Dedifferentiated amniotic fluid mesenchymal stem cell (primary cell): Measurements from ENCODE around the gene AP2B1.

Experiments
- DNase-seq: peaks from one replicate; pipeline ENCODE4 v3.0.0-alpha.2; 2016; ENCODE audit errors: extremely low spot score

The AP2B1 gene

DNA sequence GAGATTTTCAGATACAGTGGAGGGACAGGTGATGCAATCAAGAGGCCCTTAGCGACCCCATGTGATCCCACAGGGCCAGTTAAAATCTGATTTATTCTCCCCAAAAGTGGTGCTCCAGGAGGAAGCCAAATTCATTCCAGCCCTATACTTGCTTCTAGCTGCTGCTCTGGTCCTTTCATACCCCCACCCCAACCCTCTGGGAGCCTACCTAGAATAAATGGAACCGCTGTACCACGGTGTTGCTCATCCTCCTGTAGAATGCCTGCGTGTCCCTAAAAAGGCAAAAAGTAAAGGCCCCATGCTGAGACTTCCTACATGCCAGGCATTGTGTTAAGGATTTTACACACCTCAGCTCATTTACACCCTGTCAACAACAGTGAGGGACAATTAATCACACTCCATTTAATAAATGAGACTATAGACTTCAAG lies 142.3 kb downstream of the AP2B1 start:
- no peak for DNase-seq

DNA sequence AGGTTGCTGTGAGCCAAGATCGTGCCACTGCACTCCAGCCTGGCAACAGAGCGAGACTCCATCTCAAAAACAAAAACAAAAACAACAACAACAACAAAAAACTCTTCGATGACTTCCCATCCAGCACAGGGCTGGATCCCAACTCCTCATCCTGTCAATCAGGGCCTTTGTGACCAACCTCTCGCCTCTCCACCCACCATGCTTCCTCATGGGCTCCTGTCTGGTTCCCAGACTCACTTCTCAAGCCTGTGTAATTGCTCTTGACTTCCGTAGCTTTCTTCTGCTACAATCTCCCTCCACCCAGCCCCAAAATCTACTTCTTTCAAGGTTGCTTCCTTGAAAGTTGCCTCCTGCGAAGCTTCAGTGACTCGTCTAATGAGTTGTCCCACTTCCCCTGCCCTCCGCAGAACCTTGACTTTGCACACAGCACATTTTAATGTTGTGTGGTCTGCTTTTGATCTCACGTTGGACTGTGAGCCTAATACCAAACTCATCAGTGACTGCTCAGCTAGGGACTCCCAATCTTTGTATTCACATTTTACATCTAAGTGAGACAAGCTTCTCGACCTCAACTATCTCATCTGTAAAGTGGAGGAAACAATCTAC lies 143.4 kb downstream of the AP2B1 start:
- no peak for DNase-seq

DNA sequence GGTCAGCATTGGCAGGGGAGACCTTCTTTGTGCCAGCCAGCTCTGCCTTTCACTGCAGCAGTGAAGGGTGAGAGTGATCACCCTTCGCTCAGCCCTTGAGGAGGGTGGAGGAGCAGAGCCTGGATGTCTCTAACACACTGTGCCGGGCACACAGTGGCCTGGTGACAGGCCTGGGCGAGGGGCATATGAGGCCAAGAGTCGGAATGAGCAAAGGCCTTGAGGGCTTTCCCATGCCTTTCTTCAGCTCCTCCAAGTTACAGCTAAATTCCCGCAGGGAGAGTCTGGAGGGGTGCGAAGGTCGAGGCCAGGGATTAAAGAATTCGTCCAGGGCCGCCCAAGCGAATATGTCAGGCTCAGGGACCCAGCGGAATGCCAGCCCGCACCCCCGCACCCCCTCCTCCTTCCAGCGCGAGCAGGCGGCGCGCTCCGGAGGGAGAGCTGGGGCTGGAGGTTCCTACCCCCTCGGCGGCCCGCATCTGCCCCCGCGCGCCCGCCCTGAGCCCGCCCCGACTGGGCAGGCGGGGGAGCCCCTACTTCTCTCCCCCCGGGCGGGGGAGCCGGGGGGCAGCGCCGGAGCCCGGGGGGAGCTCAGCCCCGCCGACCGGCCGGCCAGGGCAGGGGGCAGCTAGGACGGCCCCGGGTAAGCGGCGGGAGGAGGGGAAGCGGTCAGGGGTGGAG lies 144.3 kb downstream of the AP2B1 start, which contains the start of gene RASL10B:
Gene RASL10B (plus strand): TSS at position 401 of the 678 bp plus-strand sequence. CDS start 3,546 bp downstream, outside the sequence.
- DNase-seq, result no peak

DNA sequence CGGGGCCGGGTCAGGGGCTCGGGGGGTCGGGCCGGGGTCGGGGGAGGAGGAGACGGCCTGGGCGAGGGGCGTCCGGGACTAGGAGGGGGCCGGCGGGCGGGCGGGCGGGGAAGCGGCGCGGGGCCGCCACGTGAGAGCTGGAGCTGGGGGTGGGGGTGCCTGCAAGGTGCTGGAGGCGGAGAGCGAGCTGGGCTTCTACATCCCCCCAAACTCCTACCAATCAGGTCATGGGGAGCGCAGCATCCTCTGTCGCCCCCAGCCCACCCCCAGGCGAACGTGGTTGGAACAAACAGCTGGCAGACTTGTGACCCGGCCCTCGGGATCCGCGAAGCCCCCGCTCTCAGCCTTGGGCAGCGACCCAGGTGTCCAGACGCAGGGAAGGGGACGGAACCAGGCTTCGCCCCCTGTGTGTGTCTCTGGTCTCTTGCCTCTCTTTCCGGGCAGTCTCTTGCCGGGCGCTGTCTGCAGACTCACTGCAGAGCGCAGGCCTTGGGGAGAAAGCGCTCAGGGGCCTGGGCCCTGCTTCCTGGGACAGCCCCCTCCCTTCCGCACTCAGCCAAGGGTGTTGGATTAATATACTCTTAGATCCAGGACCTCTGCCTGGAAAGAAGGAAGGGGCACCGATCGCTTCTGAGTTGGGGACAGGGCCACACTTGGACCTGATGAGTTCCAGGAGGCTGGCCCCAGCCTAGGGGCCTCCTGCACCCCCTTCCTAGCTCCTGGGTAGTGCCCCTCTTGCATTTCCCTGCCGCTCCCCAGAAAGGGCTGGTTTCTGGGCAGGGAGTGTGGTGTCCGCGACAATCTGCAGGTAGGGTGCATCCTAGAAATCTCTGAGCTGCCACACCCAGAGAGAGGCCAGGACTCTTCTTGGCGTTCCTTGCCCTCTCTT lies 145.0 kb downstream of the AP2B1 start:
- DNase-seq, result no peak

DNA sequence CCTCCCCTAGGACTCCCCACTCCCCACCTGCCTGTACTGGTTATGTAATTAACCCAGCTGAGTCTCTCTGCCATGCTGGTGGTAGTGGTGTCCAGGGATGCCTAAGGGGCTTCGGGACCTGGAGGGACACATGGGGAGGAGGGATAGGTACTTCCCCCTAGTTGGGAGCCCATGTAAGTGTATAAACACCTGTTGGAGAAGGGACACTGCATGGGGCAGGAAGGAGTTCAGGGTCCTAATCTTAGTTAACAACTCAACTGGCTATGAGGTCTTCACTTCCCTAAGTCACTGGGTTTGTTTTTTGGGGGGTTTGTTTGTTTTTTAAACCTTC lies 145.6 kb downstream of the AP2B1 start:
- DNase-seq, result no peak

DNA sequence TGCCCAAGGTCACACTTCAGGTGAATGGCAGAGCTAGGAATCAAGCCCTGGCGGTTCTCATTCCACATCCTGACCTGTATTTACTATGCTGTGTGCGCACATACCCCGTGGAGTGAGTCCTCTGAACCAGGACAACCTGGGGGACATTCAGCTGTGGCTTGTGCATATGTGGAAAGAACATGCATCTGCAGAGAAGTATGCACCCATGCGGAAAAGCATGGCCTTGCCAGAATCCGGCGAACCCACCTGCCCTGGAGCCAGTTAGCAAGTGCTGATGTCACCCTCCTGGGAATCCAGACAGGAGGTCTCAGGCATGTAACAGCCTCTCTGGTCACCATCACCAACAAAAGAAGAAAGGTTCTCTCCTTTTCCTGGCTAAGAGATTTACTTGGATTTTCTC lies 146.2 kb downstream of the AP2B1 start:
- no peak for DNase-seq

DNA sequence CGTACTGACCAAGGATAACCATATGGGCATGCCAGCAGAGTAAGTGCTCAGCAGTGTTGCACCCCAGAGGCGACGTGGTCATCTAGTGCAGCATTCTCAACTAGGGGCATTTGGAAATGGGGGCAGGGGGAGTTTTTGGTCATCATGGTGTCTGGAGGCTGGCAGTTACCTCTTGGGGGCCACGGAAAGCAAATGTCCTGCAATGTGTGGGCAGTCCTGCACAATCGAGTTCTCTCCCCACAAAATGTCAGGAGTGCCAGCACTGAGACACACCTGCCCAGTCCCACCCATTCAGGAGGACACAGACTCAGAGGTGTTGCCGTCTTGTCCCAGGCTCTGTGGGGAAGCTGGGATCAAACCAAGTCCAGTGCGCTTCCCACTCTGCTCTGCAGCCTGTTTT lies 147.3 kb downstream of the AP2B1 start:
- no peak for DNase-seq

DNA sequence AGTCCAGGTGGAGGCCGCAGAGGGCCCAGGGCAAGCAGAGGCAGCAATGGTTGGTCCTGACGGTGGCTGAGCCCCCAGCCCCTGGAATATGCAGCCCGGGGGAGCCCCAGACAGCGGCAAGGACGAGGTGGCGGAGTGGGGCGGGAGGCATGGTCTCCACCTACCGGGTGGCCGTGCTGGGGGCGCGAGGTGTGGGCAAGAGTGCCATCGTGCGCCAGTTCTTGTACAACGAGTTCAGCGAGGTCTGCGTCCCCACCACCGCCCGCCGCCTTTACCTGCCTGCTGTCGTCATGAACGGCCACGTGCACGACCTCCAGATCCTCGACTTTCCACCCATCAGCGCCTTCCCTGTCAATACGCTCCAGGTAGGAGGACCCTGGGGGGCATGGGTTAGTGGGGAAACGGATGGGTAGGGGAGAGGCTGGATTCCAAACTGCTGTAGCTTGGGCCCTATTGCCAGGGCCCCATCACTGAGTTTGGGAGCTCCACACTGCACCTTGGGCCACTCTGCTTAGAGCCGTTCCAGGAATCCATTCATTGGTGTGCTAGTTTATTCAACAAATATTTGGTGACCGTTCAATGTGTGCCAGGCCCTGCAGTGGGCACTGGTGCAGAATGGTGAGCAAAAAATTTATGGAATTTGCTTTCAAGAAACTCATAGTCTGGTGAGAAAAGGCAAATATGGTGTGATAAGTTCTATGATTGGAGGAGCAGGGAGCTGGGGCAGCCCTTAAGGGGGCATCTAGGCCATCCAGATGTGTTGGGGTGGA lies 148.1 kb downstream of the AP2B1 start:
- no peak for DNase-seq

DNA sequence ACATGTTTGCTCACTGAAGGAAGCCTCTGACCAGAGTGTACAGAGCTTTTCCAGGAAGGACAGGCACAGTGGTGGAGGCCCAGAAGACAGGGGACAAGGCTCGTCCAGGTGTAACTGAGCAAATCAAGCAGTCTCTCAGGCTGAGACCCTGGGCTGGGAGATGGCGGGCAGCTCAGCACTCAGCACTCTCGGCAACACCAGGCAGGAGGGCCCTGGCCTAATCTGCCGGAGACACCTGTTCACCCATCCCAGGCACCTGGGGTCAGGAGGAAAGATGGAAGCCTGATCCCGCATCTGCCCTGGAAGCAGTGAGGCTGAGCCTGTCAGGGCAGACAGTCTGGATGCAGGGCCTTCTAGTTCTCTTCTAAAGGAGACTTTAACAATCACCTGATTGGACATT lies 149.1 kb downstream of the AP2B1 start:
- no peak for DNase-seq

DNA sequence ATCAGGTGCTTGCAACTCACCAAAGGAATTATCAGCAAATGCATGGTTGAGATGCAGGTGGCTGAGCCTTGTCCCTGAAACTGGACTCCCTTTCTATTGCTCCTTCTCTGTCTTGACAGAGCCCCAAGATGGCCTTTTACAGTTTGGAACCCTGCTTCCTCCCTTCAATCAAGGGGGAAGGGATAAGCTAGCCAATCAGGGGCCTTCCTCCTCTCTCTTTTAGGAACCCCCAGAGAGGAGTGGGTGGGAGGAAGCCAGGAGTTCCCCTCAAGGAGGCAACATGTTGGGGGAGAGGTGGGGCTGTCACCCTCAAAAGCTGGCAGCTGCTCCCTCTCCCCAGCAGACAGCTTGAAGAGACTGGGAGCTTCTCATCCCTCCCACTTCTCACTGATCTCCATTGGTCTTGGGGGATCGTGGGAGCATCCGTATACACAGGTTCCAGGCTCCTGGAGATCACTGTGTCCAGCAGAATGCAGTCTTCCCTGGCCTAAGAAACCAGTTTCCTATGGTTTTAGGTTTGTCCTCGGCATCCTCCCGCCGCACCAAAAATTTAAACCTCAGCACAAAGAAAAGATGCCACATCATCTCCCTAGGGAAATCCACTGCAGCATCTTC lies 151.5 kb downstream of the AP2B1 start:
- DNase-seq, result no peak

DNA sequence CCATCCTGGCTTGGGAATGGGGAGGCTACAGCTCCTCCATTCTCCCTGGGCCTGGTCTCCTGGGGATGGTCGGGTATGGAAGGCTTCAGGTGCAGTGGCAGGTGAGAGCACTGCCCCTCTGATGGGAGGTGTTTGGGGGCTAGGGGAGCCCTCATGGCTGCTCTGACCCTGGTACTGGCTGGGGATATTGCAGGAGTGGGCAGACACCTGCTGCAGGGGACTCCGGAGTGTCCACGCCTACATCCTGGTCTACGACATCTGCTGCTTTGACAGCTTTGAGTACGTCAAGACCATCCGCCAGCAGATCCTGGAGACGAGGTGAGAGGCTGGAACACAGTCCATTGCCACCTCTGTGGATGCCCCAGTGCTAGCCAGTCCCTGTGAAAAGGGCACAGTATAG lies 153.1 kb downstream of the AP2B1 start:
- no peak for DNase-seq

DNA sequence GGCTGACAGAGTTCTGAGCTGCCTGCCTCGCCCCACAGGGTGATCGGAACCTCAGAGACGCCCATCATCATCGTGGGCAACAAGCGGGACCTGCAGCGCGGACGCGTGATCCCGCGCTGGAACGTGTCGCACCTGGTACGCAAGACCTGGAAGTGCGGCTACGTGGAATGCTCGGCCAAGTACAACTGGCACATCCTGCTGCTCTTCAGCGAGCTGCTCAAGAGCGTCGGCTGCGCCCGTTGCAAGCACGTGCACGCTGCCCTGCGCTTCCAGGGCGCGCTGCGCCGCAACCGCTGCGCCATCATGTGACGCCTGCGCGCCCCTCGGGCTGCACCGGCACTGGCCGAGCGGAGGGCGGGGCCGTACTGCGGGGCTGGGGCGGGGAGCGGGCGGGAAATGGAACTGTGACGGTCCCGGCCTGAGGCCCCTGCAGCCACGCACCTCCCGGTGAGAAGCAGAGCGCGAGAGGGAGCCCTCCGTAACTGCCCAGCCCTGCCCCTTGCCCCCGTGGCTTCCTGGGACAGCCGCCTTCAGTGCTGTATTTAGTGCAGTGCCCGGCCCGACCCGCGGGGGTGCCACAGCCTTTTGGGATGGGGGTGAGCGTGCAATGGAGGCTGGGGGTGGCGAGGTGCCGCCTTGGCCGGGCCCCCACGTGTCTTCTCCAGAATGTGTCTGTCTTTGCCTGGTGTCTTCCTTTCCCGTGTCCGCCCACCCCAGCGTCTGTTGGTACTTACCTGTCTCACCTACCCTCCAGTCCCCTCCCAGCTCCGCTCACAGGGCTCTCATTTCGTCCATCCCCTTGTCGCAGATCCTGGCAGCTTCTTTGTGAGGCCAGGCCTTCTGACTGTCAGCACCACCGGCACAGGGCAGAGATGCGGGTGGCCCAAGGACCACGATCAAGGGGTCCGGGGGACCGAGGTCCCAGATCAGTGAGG lies 154.1 kb downstream of the AP2B1 start:
- no peak for DNase-seq

DNA sequence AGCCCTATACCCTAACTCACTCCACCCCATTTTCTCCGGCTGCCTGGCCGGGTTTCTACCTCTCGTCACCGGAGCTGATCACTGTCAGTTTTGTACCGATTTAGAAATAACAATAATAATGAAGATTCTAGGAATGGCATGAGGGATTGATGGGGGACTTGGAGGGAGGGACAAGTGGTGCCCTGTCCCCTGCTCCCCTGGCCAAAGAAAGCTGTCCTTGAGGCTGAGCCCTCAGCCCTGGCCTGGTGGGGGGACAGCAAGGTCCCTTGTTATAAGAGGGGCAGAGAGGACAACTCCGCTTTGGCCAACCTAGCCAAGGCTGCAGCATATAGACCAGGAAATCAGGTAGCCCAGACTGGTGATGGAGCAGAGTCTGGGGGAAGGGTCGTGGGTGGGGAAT lies 155.4 kb downstream of the AP2B1 start:
- no peak for DNase-seq

DNA sequence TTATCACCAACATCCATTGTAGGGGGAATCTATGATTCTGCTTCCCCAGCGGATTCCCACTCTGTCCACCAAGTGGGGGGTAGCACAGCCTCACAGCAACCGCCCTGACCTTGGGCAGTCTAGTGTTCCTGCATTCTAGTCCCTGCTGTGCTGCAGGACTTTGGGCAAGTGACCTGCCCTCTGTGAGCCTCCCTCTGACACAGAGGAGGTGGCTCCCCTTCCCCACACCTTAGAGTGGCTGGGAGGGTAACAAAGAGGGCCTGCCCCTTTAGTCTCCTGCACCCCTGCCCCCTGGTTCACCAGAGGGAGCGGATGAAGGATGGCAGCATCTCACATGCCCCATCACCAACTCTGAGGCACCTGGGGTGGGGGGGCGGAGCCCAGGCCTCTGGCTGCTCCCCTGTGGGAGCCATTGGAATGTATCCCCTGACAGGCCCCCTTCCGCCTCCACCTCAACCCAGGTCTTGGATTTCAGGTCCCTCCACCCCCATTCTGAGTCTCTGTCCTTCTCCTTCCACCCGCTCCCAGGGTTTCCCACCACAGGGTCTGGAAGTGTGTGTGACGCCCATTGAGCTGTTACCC lies 155.9 kb downstream of the AP2B1 start:
- DNase-seq, result no peak

DNA sequence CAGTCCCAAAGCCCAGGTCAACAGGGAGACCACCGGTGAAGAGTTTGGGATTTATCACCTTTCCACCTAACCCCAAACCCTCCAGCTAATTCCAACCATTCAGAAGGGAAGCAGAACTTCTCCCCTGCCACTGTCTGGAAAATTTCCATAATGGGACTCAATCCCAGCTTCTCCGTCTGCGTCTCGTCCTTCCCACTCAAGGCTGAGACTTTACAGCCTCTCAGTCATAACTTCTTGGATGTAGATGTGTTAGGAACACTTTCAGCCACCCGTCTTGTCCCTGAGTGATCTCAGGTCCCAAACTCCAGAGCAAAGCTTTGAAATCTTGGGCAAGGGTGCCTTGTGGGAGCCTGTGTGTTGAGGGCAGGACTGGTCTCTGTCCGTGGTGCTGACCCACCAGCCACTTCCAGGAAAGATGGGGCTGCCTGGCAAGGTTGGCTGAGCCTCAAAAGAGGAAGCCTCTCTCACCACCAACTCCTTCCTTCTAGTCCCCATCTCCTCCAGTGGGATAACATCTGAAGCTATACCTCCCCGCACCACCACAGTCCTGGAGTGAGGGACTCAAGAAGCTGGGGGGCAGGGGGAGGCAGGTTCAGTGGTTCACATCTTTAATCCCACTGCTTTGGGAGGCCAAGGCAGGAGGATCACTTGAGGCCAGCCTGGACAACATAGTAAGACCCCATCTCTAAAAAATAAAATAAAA lies 156.7 kb downstream of the AP2B1 start:
- no peak for DNase-seq

DNA sequence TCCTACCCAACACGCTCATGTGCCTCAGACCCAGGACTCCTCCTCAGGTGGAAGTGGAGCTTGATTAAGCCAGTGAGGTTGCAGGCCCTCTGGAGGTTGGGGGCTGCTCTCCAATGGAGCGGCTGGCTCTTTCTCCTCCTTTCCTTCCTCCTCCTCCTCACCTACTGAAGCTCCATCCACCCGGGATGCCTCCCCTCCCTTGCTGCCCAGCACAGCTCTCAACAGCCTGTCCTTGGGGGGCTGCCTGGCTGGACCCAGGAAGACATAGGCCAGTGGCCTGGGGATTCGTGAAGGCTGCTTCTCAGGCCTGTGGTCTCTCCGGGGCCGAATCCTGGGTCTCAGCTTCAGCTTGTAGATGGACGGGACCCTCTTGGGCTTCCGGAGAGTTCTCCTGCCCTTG lies 157.7 kb downstream of the AP2B1 start:
- no peak for DNase-seq

DNA sequence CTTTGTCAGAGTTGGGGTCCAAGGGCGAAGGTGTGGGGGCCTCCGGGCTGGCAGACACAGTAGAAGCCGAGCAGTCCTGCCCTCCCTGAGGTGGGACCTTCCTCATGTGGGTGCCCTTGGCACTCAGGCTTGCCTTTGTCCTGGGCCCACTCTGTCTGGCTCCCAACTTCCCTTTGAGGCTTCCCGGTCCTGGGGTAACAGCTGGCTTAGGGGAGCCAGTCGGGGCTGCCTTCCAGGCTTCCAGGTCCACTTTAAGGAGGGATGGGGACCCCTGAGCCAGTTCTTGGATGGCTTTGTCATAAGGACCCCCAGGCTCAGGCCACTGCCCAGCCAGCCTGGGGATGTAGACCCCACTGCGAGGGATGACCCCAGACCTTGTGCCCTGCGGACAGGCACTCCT lies 158.1 kb downstream of the AP2B1 start:
- no peak for DNase-seq

DNA sequence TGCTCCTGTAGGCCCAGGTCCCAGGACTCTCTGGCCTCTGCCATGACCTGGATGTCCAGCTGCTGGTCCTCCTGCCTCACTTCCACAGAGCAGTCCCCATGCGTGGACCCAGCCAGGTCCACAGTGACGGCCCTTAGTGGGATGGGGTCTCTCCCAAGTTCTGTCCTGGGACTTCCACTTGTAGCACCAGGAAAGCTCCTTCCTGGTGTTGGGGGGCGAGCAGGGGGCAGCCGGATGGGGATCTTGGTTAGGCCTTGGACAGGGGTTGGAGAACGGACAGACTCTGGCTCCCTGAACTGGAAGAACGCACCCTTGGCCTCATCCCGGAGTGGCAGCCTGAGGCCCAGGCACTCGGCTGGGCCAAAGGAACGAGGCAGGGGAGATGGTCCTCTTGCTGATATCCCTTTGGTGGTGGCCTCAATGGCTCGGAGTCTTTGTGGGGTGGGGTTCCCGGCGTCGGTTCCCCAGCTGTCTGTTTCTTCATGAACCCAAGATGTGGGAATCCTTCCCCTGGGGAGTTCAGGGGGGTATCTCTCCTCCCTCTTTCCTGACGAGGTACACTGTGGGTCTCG lies 158.7 kb downstream of the AP2B1 start:
- DNase-seq, result no peak

DNA sequence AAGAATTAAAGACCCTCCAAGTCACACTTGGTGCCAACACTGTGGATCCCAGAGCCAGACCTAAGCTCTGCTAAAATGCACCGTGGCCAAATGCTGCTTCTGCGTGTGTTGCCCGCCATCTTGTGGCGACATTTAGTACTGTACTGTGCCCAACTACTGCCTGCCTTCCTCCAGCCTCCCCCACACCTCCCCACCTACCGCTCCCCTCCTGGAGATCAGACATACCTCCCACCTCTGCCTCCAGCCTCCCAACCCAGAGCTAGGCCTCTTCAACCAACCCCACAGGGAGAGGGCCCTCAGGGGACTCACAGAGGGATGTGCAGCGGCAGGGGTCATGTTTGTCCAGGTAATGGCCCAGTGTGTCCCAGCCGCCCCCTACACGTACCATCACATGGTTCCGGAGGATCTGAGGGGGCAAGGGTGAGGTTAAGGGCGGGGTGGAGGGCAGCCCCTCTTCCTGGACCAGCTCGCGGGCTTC lies 160.5 kb downstream of the AP2B1 start:
- DNase-seq, result peak; percentile 77
